ENCODE data around the gene TBL1XR1. TPM values are rescaled to one million over a fixed set of nuclear protein-coding genes. Genes with fewer than 3 reads are reported as not detected.

The TBL1XR1 gene
- total and polyA plus RNA-seq, 2 of the 8 experiments (the other 6 are each of a cell fraction or from before 2014, with no cell fraction given) = 28.1 to 147 TPM

DNA sequence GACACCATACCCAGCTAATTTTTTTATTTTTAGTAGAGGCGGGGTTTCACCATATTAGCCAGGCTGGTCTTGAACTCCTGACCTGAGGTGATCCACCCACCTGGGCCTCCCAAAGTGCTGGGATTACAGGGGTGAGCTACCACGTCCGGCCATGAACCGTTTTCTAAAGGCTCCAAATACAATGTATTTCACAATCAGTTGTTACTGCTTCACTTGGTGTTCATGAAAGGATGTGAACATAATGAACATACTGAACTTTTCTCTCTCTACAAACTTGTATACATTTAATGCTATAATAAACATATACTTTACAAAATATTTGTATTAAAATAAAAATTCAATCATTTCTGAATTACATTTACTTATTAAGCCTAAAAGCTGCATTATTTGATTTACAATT is 28.9 kb downstream of the TBL1XR1 start:
- Histone ChIP-seq H4K20me1 (replicated peaks in 1 of 2; ENCODE audit: control insufficient read depth in 1 of 2, insufficient read depth in 2 of 2, low read length in 2 of 2) (peaks cover 13 to 28% of the 10 kb centered on the region in 2 experiments), H3K79me2 (ENCODE audit: control insufficient read depth in 1 of 2, insufficient read depth in 2 of 2, low read length in 2 of 2) (peaks cover 62 to 99% of the 10 kb centered on the region in 2 experiments), H3K9ac (replicated peaks in 1 of 4; ENCODE audit: extremely low read depth in 1 of 4, low read depth in 3 of 4, low read length in 3 of 4) (no peak overlapping the region), H4K5ac (ENCODE audit: insufficient read length, low read depth, low read length) (no peak overlapping the region), H4K8ac (ENCODE audit: extremely low read depth, insufficient read depth, low read length) (no peak overlapping the region), H3K4me3 (ENCODE audit: extremely low read depth in 1 of 4, insufficient read depth in 2 of 4, low read depth in 3 of 4, low read length in 4 of 4) (no peak overlapping the region), H3K27me3 (replicated peaks in 1 of 4; ENCODE audit: control insufficient read depth in 3 of 4, extremely low read depth in 1 of 4, insufficient read depth in 3 of 4, low read length in 3 of 4) (no peaks in the 10 kb centered on the region), H3K36me3 (ENCODE audit: control insufficient read depth in 2 of 4, insufficient read depth in 4 of 4, low read length in 3 of 4) (no peaks in the 10 kb centered on the region; a peak in 2 of 8 replicates), H3K27ac (ENCODE audit: low read depth, low read length) (no peak overlapping the region), H3K23ac (ENCODE audit: insufficient read length) (no peak overlapping the region), H4K91ac (replicated peaks; ENCODE audit: insufficient read length, low read length) (no peak overlapping the region), H3K4me2 (ENCODE audit: insufficient read depth in 1 of 2, low read depth in 2 of 2, low read length in 2 of 2) (no peak overlapping the region), H3K79me1 (ENCODE audit: low read depth, low read length) (peaks cover 11% of the 10 kb centered on the region), H2AK5ac (ENCODE audit: low read depth, low read length) (no peak overlapping the region), H3K9me3 (ENCODE audit: insufficient read depth in 2 of 2, low read depth in 1 of 2, low read length in 1 of 2) (no peaks in the 10 kb centered on the region), H3K14ac (ENCODE audit: insufficient read length) (no peak overlapping the region), H2BK12ac (ENCODE audit: low read depth, low read length) (no peak overlapping the region), H3K18ac (ENCODE audit: extremely low read depth, low read length) (no peak overlapping the region), H2AFZ (ENCODE audit: low read length) (no peak overlapping the region), H2BK20ac (ENCODE audit: low read length) (no peak overlapping the region), H2BK15ac (ENCODE audit: low read length) (no peak overlapping the region), H3K56ac (replicated peaks; ENCODE audit: insufficient read length, low read depth, low read length) (no peak overlapping the region), H3K4ac (replicated peaks; ENCODE audit: insufficient read length, low read depth, low read length) (no peak overlapping the region), H3K23me2 (ENCODE audit: low read depth, low read length) (0 out of 2 replicates have a peak, but pooled peaks cover 1% of the 10 kb centered on the region), H3K4me1 (replicated peaks in 1 of 4; ENCODE audit: control insufficient read depth in 3 of 4, insufficient read depth in 4 of 4, low read length in 3 of 4) (peaks cover 2 to 13% (median 10%) of the 10 kb centered on the region in 4 experiments; a peak in 6 of 7 replicates), H2BK120ac (replicated peaks; ENCODE audit: low read depth, low read length) (no peak overlapping the region), H2BK5ac (ENCODE audit: low read depth, low read length) (no peak overlapping the region)
- WGBS, 2 experiments (ENCODE audit: extremely low coverage in 1 of 2, insufficient coverage in 1 of 2, insufficient read length in 1 of 2, insufficient replicate concordance in 2 of 2, low coverage in 1 of 2, low lambda C conversion rate in 2 of 2, missing lambda C conversion rate in 1 of 2) = 88% methylated on average over 4 of the region's 4 CpGs; no CpG with 5 or more reads in 1 of the 2 experiments
- CTCF ChIA-PET (ENCODE audit: partially characterized antibody) = interaction anchor here (0.7 kb wide), 1 partner anchor 496 kb away, joined by 3 read pairs; no protein-coding TSS in a partner anchor
- no peak for FAIRE-seq
- POLR2A ChIA-PET (ENCODE audit: partially characterized antibody) = no interaction called here
- no peak for DNase-seq (ENCODE audit: low read depth in 1 of 2, low spot score in 2 of 2)
- TF ChIP-seq CTBP2 (IDR thresholded peaks at IDR 0.05; ENCODE audit: borderline replicate concordance, insufficient read depth, insufficient read length, low read length) (no peak), EP300 (IDR thresholded peaks at IDR 0.05; ENCODE audit: borderline replicate concordance in 1 of 2, low read depth in 2 of 2, low read length in 2 of 2) (no peak), MAX (IDR thresholded peaks at IDR 0.05) (no peak), SIRT6 (IDR thresholded peaks at IDR 0.05; ENCODE audit: low read length) (no peak), PHF8 (conservative IDR thresholded peaks at IDR 0.05; ENCODE audit: low read depth, low read length) (no peak), EZH2 (IDR thresholded peaks at IDR 0.05; ENCODE audit: low read depth, low read length, severe bottlenecking) (no peak), CEBPB (IDR thresholded peaks at IDR 0.05; ENCODE audit: low read depth, low read length) (no peak), TEAD4 (IDR thresholded peaks at IDR 0.05; ENCODE audit: low read depth, low read length) (no peak), RXRA (IDR thresholded peaks at IDR 0.05; ENCODE audit: insufficient read depth, low read depth, low read length) (no peak), CBX8 (IDR thresholded peaks at IDR 0.05; ENCODE audit: borderline replicate concordance, low read depth, low read length) (no peak), USF2 (IDR thresholded peaks at IDR 0.05; ENCODE audit: low read length) (no peak), TBP (IDR thresholded peaks at IDR 0.05; ENCODE audit: low read depth, low read length) (no peak), RFX5 (IDR thresholded peaks at IDR 0.05; ENCODE audit: borderline replicate concordance, low read depth, low read length) (no peak)

Data from H1 (cell line).